Cerebellar cortex (tissue), 1 donor: ENCODE results near the gene PITPNB.

Source experiments
- DNase-seq: peaks from one replicate; pipeline ENCODE4 v3.0.0-alpha.2; 2015; ENCODE audit warnings: low spot score

The PITPNB gene

GRCh38 chr22:27880778-27881394 lies 38.2 kb downstream of the PITPNB start:
- DNase-seq: peak; percentile 85

- peak; percentile 32 for DNase-seq
Measured at GRCh38 chr22:27879923-27880322, 39.1 kb downstream of the PITPNB start.

- DNase-seq: no peak
Measured at GRCh38 chr22:27878541-27878940, 40.5 kb downstream of the PITPNB start.

GRCh38 chr22:27877501-27877900 lies 41.6 kb downstream of the PITPNB start:
- DNase-seq: no peak

- DNase-seq: no peak
Measured at GRCh38 chr22:27876684-27877083, 42.4 kb downstream of the PITPNB start.

GRCh38 chr22:27875951-27876350 lies 43.1 kb downstream of the PITPNB start:
- DNase-seq: no peak

- no peak for DNase-seq
Measured at GRCh38 chr22:27874764-27875163, 44.3 kb downstream of the PITPNB start.

GRCh38 chr22:27874185-27874584 lies 44.9 kb downstream of the PITPNB start:
- no peak for DNase-seq

GRCh38 chr22:27873472-27873871 lies 45.6 kb downstream of the PITPNB start:
- no peak for DNase-seq

- no peak for DNase-seq
Measured at GRCh38 chr22:27872488-27872887, 46.6 kb downstream of the PITPNB start.

- no peak for DNase-seq
Measured at GRCh38 chr22:27871306-27872014, 47.6 kb downstream of the PITPNB start.

GRCh38 chr22:27870234-27871191 lies 48.5 kb downstream of the PITPNB start:
- DNase-seq: no peak

- no peak for DNase-seq
Measured at GRCh38 chr22:27868732-27869282, 50.2 kb downstream of the PITPNB start.

GRCh38 chr22:27867953-27868731 lies 50.9 kb downstream of the PITPNB start:
- DNase-seq: no peak

- DNase-seq: no peak
Measured at GRCh38 chr22:27867085-27867952, 51.7 kb downstream of the PITPNB start.

GRCh38 chr22:27866135-27867084 lies 52.6 kb downstream of the PITPNB start:
- DNase-seq: no peak

GRCh38 chr22:27865496-27865895 lies 53.6 kb downstream of the PITPNB start:
- no peak for DNase-seq

- no peak for DNase-seq
Measured at GRCh38 chr22:27863556-27863955, 55.5 kb downstream of the PITPNB start.

- DNase-seq: no peak
Measured at GRCh38 chr22:27863001-27863400, 56.1 kb downstream of the PITPNB start.
